GM21447 (cell line): ENCODE results near the gene SASH1.
A peak's percentile ranks its signal among the peaks of the same experiment; 100 is the strongest.

Experiments used
- ATAC-seq: cut with Tn5 transposase; IDR thresholded peaks from one replicate; pipeline ENCODE4 v1.9.1; 2021; ENCODE audit not compliant: unreplicated experiment

SASH1 gene

DNA sequence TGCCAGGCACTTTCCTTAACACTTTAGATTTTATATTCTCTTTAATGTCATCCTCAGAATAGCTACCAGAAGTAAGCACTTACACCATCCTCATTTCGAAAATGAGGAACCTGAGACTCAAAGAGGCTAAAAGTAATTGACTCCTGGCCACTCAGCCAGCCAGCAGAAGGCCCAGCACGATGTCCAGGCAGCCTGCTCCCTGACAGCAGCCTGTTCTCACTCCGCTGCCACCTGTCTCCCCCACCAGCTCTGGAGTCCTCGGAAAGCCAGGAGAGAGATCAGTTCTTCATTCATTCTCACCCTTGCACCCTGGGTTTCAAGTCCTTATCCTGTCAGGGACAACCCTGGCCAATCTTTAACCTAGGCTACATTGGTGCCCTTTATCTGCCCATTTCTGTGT, 174.0 kb downstream of the SASH1 start:
- no peak for ATAC-seq

GRCh38 chr6:148517470-148517869, 174.8 kb downstream of the SASH1 start:
- no peak for ATAC-seq

DNA sequence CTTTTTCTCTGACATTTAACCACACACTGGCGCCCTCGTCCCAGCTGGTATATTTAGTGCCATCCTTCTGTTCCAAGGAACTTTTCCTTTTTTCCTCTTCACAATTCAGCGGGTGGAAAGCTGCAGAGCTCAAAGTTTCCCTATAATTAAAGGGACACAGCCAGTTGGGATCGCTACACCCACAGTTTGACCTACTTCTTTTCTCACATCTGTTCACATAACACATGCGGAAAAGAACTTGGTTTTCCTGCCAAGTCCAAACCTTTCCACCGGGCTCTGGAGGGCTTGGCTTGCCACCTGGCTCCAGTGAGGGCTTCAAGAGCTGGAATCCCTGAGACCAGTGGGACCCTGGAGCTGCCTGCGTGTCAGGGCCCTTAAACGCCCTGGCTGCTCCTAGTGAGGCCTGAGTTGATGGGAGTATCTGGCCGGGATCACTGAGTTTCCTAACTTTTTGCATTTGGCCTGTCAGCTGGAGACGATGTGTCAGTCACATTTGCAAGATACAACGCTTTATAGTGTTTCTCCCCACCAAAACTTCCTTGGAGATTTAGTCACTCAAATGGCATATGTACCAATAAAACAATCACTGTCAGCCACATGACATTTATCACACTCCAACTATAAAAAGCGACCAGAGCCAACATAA, 176.0 kb downstream of the SASH1 start:
- ATAC-seq: no peak

- ATAC-seq: peak; percentile 95
Measured at GRCh38 chr6:148520109-148520841, 177.6 kb downstream of the SASH1 start.

DNA sequence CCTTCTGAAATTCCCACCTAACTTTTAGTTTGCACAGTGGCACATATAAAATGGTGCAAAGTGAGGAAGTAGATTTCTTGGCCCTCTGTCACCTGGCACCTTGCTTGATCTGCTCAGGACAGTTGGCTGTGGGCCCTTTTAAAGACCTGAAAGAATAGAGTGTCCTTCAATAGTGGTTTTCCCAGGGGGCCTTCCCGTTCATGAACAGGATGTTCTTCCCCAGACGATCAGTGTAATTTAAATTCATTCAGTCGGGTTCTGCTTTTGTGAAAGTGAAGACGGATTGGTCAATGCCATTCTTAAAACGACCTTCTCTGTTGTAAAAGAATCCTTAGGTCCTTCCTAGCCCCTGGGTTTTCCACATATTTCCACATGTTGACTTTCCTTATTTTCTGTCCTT, 178.5 kb downstream of the SASH1 start:
- no peak for ATAC-seq

DNA sequence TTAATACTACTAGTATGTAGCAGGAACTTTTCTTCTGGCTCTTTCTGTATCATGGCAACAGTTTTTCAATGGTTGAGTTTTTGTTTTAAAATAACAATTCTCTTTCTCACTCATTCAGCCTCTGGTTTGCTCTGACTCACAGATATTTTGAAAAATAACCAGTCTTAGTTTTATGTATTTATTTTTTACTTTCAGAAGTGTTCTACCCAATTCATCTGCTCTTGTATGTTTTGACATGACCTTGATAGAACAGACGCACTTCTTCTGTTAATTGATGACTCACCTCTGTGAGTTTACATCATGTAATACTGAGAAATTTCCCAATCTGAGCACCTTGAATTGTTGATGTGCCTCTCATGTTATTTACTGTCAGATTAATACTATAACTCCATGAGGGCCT, 178.9 kb downstream of the SASH1 start:
- no peak for ATAC-seq

GRCh38 chr6:148523048-148523447, 180.4 kb downstream of the SASH1 start:
- no peak for ATAC-seq

DNA sequence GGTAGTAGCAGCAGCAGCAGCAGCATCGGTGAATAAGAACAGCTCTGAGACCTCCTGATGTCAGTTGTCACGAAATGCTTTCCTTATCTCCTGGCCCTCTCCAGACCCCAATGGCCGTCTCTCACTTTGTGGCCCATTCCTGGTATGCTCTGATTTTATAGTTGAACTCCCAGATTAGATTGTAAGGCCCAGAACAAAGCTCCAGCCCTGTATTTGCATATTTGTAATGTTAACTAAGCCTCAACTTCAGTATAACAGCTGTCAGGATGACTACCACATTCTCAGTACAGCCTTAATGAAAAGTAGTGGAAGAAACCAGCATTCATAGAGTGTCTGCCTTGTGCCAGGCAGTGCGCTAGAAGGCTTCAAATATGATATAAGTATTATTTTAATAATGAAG, 180.9 kb downstream of the SASH1 start:
- no peak for ATAC-seq

DNA sequence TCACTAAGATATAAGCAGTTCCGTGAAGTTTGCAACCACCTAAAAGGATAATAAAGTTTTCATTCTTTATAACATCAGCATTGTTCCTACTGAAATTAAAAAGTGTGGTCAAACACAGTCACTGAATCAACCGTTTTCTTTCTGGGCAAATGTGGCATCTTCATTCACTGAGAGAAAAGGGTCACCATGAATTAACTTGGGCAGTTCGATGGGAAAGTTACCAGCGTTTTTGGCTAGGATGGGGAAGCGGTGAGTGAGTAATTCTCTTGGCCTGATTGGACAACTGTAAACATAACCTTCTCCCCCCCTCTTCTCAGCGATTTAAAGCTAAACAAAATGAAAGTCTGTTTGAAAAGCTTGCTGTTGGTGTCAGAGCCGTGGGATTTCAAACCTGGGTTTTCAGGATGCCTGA, 181.8 kb downstream of the SASH1 start:
- ATAC-seq: no peak

DNA sequence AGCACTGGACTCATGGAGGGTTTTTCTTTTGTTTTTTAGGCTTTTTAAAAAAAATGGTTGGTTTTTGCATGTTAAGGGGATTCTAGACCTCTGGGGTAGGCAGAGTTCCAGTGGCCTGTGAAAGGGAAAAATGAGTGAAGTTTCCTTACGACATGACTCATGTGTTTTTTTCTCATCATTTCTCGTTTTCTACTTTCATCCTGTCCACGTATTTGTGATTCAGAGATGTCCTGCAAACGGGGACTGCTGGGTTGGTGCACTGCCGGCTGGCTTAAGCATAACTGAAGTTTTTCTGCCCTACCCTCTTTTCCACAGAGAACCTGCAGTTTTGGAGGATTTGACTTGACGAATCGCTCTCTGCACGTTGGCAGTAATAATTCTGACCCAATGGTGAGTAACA, 182.3 kb downstream of the SASH1 start:
- ATAC-seq: no peak

DNA sequence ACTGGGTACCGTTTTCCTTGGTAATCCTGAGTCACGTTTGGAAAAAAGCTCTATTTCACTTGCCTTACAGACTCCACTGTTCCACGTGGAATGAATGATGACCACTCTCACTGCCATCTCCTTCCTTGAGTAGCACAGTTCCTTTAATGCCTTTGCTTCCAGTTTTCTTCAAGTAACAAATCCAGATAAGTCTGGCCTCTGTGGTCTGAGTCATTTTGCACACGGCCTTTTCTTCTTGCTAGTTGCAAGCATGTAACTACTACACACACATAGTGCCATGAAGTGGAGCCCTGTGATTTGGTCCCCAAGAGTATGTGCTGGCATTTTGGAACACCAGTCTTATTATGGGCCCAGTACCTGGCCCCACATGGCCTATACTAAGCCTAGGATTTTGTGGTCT, 182.8 kb downstream of the SASH1 start:
- no peak for ATAC-seq

DNA sequence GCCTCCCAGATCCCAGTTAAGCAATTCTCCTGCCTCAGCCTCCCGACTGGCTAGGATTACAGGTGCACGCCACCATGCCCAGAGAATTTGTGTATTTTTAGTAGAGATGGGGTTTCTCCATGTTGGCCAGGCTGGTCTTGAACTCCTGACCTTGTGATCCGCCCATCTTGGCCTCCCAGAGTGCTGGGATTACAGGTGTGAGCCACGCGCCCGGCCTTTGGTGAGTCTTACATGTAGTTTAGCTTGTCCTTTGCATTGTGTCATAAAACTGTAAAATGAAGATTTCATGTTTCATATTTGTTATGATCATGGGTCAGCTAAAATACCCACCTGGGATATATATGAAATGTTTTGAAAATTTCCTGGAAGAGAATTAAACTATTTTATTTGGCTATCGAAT, 183.5 kb downstream of the SASH1 start:
- ATAC-seq: no peak

GRCh38 chr6:148528292-148528691, 185.7 kb downstream of the SASH1 start:
- no peak for ATAC-seq

DNA sequence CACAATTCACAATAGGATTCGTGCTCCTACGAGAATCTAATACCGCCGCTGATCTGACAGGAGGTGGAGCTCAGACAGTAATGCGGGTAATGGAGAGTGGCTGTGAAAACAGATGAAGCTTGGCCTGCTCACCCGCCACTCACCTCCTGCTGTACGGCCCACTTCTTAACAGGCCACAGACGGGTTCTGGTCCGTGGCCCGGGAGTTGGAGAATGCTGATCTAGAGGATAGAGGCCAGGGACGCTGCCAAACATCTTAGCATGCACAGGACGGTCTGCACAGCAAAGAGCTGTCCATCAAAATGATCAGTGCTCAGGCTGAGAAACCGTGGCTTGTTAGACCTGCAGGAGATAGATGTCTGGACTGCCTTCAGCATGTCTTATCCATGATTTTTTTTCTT, 186.4 kb downstream of the SASH1 start:
- no peak for ATAC-seq

DNA sequence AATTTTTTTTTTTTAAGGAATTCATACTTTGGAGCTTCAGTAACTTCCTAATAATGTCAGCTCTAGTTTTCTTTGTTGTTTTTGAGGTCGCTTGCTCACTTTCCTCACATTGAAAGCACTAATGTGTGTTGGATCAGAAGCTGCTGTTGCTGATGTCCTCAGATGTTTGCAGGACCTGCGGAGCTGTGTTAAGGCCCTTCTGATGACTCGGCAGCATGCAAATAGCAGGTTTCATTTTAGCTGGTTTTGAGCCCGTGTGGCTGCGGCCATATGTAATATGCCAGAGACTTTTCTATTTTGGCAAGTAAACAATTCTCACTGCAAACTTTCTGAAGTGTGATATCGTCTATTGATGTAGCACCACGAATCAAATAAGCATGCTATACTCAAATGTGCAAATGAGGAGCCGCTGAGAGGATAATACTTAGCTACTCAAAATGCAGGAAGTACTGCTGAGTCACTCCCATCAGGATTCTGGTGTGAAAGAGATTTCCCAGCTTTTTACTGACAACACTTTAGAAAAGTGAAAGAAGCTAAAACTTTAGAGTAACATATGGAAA, 187.8 kb downstream of the SASH1 start:
- peak; percentile 89 for ATAC-seq

DNA sequence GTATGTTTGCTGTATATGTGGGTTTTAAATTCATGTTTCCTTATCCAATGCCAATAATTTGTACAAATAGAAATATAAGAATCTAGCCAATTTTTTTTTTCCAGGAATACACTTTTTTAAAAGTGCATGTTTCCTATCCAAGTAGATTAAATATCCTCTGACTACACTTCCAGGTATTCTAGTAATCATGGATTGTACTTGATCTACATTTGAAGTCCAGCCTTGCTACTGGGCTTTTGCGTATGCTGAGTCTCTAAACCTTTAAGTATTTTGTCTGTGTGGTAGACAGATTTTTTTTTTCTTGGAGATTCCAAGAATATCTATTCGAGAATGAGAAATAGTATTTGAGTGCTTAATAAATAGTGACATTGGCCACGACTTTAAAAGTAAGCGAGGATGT, 188.3 kb downstream of the SASH1 start:
- ATAC-seq: no peak

- no peak for ATAC-seq
Measured at GRCh38 chr6:148532698-148533097, 190.1 kb downstream of the SASH1 start.

DNA sequence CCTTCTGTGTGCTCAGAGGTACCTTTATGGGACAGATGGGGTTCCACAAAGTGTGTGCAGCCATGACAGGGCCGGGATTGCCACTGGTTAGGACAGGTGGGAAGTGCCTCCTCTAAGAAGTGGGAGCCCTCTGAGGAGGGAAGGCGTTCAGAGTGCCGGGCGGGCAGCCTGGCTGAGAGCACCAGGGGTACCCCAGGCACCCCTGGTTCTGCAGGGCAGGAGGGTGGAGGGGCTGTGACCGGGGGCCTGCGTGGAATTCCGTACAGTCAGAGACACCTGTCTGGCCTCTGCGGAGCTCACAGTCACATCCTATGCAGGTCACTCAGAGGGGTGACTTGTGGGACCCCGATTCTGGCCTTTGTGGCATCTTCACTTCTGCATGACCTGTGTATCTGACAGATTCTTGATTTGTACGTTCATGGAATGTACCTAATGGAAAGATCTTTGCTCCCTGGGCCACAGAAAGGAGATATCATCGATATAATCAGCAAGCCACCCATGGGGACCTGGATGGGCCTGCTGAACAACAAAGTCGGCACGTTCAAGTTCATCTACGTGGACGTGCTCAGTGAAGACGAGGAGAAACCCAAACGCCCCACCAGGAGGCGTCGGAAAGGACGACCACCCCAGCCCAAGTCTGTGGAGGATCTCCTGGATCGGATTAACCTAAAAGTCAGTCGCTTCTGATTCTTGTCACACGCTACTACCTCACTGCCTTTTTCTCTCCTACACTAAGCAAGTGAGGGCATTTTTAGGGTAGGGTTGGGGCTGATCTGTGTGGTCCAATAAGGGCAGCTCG, 190.9 kb downstream of the SASH1 start:
- ATAC-seq: no peak

- no peak for ATAC-seq
Measured at GRCh38 chr6:148534871-148535270, 192.2 kb downstream of the SASH1 start.

GRCh38 chr6:148535381-148535780, 192.7 kb downstream of the SASH1 start:
- no peak for ATAC-seq

- no peak for ATAC-seq
Measured at GRCh38 chr6:148535976-148536375, 193.3 kb downstream of the SASH1 start.
